Measurements from ENCODE around the gene CNPY1. TPM values are rescaled to one million over a fixed set of nuclear protein-coding genes. Genes with fewer than 3 reads are reported as not detected.

The CNPY1 gene
- total RNA-seq, 1 experiment from 2014 or later = not detected

GRCh38 chr7:155459700-155460461 is 86.5 kb downstream of the CNPY1 start:
- Histone ChIP-seq H3K27ac (ENCODE audit: insufficient read length, low read depth, low read length) (no peak overlapping the region), H2AK5ac (ENCODE audit: insufficient read length, low read length) (no peak overlapping the region), H2BK5ac (ENCODE audit: insufficient read length, low read length) (no peak overlapping the region), H3K56ac (ENCODE audit: insufficient read length, low read depth, low read length) (no peak overlapping the region), H3T11ph (ENCODE audit: low read length) (no peak overlapping the region), H2BK12ac (ENCODE audit: insufficient read length, low read depth, low read length) (no peak overlapping the region), H3K23ac (ENCODE audit: insufficient read length, low read depth, low read length) (no peak overlapping the region), H4K91ac (ENCODE audit: insufficient read length, low read depth, low read length) (no peak overlapping the region), H3K9me3 (ENCODE audit: control insufficient read depth, low read depth, low read length) (no peaks in the 10 kb centered on the region), H2BK20ac (ENCODE audit: low read depth, low read length, poor library complexity, severe bottlenecking) (no peak overlapping the region), H4K8ac (replicated peaks; ENCODE audit: insufficient read length, low read depth, low read length) (no peak overlapping the region), H3K23me2 (ENCODE audit: insufficient read length, low read depth, low read length, poor library complexity, severe bottlenecking) (no peaks in the 10 kb centered on the region), H3K4me1 (ENCODE audit: insufficient read depth, low read length) (no peaks in the 10 kb centered on the region), H3K9ac (ENCODE audit: extremely low read depth, insufficient read length, low read length) (no peak overlapping the region), H3K4ac (ENCODE audit: low read depth, low read length) (no peak overlapping the region), H3K27me3 (ENCODE audit: insufficient read depth, low read length) (peaks cover 90% of the 10 kb centered on the region), H3K4me2 (ENCODE audit: insufficient read depth, insufficient read length, low read length) (no peak overlapping the region), H3K14ac (ENCODE audit: insufficient read depth, low read length) (no peak overlapping the region), H3K18ac (ENCODE audit: insufficient read length, low read depth, low read length) (no peak overlapping the region), H3K79me2 (ENCODE audit: insufficient read depth, low read length) (no peaks in the 10 kb centered on the region), H3K79me1 (ENCODE audit: insufficient read depth, low read depth, low read length, poor library complexity, severe bottlenecking) (no peaks in the 10 kb centered on the region), H2BK15ac (ENCODE audit: low read depth, low read length) (no peak overlapping the region), H4K20me1 (ENCODE audit: control insufficient read depth, insufficient read depth, insufficient read length) (peaks cover 4% of the 10 kb centered on the region), H2AFZ (ENCODE audit: low read length) (no peak overlapping the region), H4K5ac (ENCODE audit: insufficient read length, low read depth, low read length) (no peak overlapping the region), H2BK120ac (ENCODE audit: low read depth, low read length, poor library complexity, severe bottlenecking) (no peak overlapping the region)
- Mint-ChIP-seq H3K4me3 (peak overlapping the region in 1 of 2 experiments; percentile 66; a peak in 1 of 5 replicates), H3K4me1 (peaks cover 4 to 17% of the 10 kb centered on the region in 2 experiments; a peak in 3 of 4 replicates), H3K27ac (no peak overlapping the region), H3K36me3 (ENCODE audit: insufficient read depth in 1 of 3, low read depth in 3 of 3) (no peaks in the 10 kb centered on the region; a peak in 1 of 7 replicates), H3K27me3 (ENCODE audit: low read depth) (peaks cover 95% of the 10 kb centered on the region), H3K9me3 (peaks cover 0 to 4% of the 10 kb centered on the region in 2 experiments; a peak in 4 of 5 replicates)
- TF ChIP-seq, protein P1, sequence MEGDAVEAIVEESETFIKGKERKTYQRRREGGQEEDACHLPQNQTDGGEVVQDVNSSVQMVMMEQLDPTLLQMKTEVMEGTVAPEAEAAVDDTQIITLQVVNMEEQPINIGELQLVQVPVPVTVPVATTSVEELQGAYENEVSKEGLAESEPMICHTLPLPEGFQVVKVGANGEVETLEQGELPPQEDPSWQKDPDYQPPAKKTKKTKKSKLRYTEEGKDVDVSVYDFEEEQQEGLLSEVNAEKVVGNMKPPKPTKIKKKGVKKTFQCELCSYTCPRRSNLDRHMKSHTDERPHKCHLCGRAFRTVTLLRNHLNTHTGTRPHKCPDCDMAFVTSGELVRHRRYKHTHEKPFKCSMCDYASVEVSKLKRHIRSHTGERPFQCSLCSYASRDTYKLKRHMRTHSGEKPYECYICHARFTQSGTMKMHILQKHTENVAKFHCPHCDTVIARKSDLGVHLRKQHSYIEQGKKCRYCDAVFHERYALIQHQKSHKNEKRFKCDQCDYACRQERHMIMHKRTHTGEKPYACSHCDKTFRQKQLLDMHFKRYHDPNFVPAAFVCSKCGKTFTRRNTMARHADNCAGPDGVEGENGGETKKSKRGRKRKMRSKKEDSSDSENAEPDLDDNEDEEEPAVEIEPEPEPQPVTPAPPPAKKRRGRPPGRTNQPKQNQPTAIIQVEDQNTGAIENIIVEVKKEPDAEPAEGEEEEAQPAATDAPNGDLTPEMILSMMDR (conservative IDR thresholded peaks at IDR 0.05) = no peak
- WGBS (ENCODE audit: extremely low coverage, insufficient read length, low lambda C conversion rate) = no CpG with 5 or more reads among the region's 34 CpGs
- no peak for DNase-seq

All from H9 (cell line).